Astrocyte (in vitro differentiated cells and primary cell): ENCODE data around the gene BICD1. TPM values are rescaled to one million over a fixed set of nuclear protein-coding genes. Genes with fewer than 3 reads are reported as not detected.

ENCODE experiments used
- DNase-seq: peaks from one replicate; pipeline ENCODE4 v3.0.0-alpha.2; 2010; ENCODE audit warnings: low read depth
- FAIRE-seq: peaks from 2 replicates; lab custom pipeline; 2011; peaks lifted over from hg19 to GRCh38; lab: Jason Lieb, UNC
- H2AFZ ChIP-seq: 2 replicates; pipeline ENCODE4 v1.6.0; 2012; ENCODE audit warnings: low read depth, low read length, inconsistent platforms
- H3K27ac ChIP-seq: 2 replicates; pipeline ENCODE4 v1.5.1; 2011; ENCODE audit warnings: low read depth, low read length, inconsistent platforms
- H3K27me3 ChIP-seq: 2 replicates; pipeline ENCODE4 v1.6.0; 2011; ENCODE audit warnings: low read length, inconsistent platforms; ENCODE audit not compliant: insufficient read depth
- H3K36me3 ChIP-seq: 2 replicates; pipeline ENCODE4 v1.5.1; 2011; ENCODE audit warnings: low read length, inconsistent platforms; ENCODE audit not compliant: insufficient read depth
- H3K4me1 ChIP-seq: 2 replicates; pipeline ENCODE4 v1.5.1; 2011; ENCODE audit warnings: low read length, inconsistent platforms; ENCODE audit not compliant: insufficient read depth
- H3K4me2 ChIP-seq: 2 replicates; pipeline ENCODE4 v1.6.0; 2012; ENCODE audit warnings: low read length, inconsistent platforms
- H3K4me3 ChIP-seq: 2 replicates; pipeline ENCODE4 v1.5.1; 2011; ENCODE audit warnings: low read depth, mild to moderate bottlenecking, low read length, inconsistent platforms; ENCODE audit not compliant: insufficient read depth
- H3K79me2 ChIP-seq: 2 replicates; pipeline ENCODE4 v1.6.0; 2012; ENCODE audit warnings: mild to moderate bottlenecking, low read length, inconsistent platforms; ENCODE audit not compliant: insufficient read depth
- H3K9ac ChIP-seq: 2 replicates; pipeline ENCODE4 v1.6.0; 2012; ENCODE audit warnings: mild to moderate bottlenecking, low read length, inconsistent platforms
- H3K9me3 ChIP-seq: 2 replicates; pipeline ENCODE4 v1.5.1; 2012; ENCODE audit warnings: low read depth, mild to moderate bottlenecking, low read length, inconsistent platforms; ENCODE audit not compliant: insufficient read depth
- H4K20me1 ChIP-seq: 2 replicates; pipeline ENCODE4 v1.6.0; 2012; ENCODE audit warnings: low read length, inconsistent platforms; ENCODE audit not compliant: insufficient read depth
- H3K27ac Mint-ChIP-seq: one replicate; pipeline ENCODE4 v1.8.0; 2021; ENCODE audit warnings: mild to moderate bottlenecking, mixed read lengths; ENCODE audit not compliant: unreplicated experiment
- H3K27me3 Mint-ChIP-seq: one replicate; pipeline ENCODE4 v1.8.0; 2021; ENCODE audit warnings: low read depth, mixed read lengths; ENCODE audit not compliant: unreplicated experiment
- H3K36me3 Mint-ChIP-seq: one replicate; pipeline ENCODE4 v1.8.0; 2021; ENCODE audit warnings: low read depth, mixed read lengths; ENCODE audit not compliant: unreplicated experiment
- H3K4me1 Mint-ChIP-seq: one replicate; pipeline ENCODE4 v1.8.0; 2021; ENCODE audit warnings: low read depth, mixed read lengths; ENCODE audit not compliant: unreplicated experiment
- H3K4me3 Mint-ChIP-seq: one replicate; pipeline ENCODE4 v1.8.0; 2021; ENCODE audit warnings: mild to moderate bottlenecking, moderate library complexity, mixed read lengths; ENCODE audit not compliant: unreplicated experiment
- H3K9me3 Mint-ChIP-seq: one replicate; pipeline ENCODE4 v1.8.0; 2021; ENCODE audit warnings: mild to moderate bottlenecking, mixed read lengths; ENCODE audit not compliant: unreplicated experiment
- EZH2 ChIP-seq: IDR thresholded peaks from 2 replicates; pipeline ENCODE4 v1.6.1; 2012; ENCODE audit warnings: mild to moderate bottlenecking, low read length, inconsistent platforms; ENCODE audit not compliant: insufficient read depth
- total RNA-seq: library from RNA; stranded (reverse); gene quantifications from 2 replicates; pipeline ENCODE4 v1.2.1, GENCODE V29; 2021
- TF ChIP-seq, protein P1 (sequence below): IDR thresholded peaks from 2 replicates; pipeline ENCODE4 v1.5.1; 2011; ENCODE audit warnings: low read depth, mild to moderate bottlenecking, inconsistent platforms, low read length, moderate library complexity; ENCODE audit not compliant: insufficient read depth

Gene BICD1
- total RNA-seq, 1 donor from 2014 or later = 28.7 TPM

DNA sequence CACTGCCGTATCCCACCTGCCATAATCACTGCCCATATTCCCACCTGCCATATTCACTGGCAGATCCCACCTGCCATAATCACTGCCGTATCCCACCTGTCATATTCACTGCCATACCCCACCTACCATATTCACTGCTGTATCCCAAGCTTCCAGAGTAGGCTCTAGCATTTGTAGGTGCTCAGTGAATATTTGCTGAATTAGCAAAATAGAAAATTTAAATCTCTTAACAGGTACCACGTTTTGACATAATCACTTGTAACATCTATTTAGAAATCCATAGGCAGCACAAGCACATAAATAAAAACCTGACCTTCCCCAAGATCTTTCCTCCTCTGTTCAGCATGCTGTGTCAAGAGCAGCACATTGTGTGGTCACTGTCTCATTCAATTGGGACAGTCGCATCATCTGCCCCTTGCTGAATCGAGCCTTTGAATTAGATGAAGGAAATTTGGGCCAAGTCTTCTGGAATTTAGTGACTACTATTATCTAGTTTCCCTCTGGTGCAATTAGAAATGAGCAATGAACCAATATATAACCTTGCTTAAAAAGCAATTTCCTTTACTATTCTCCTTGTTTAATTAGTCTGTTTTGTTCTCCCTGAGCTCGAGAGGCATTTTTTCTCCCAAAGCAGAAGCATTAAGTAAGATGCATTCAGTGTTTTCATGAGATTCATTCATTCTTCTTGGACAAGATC lies 147.8 kb downstream of the BICD1 start:
- H3K4me2 ChIP-seq = no peak overlapping the region
- peaks cover 5% of the 10 kb centered on the region for H3K36me3 Mint-ChIP-seq
- no peak overlapping the region for H3K4me3 ChIP-seq
- peaks cover 4% of the 10 kb centered on the region for H3K9me3 Mint-ChIP-seq
- no peaks in the 10 kb centered on the region for H3K27me3 Mint-ChIP-seq
- H3K4me1 ChIP-seq = no peaks in the 10 kb centered on the region
- no peaks in the 10 kb centered on the region for H3K9me3 ChIP-seq
- FAIRE-seq (no peak), DNase-seq (no peak)
- H3K4me3 Mint-ChIP-seq = no peak overlapping the region
- H3K27ac ChIP-seq = no peak overlapping the region
- H3K9ac ChIP-seq = no peak overlapping the region
- peaks cover 29% of the 10 kb centered on the region for H4K20me1 ChIP-seq
- H3K27me3 ChIP-seq = no peaks in the 10 kb centered on the region
- peaks cover 31% of the 10 kb centered on the region for H3K79me2 ChIP-seq
- no peak overlapping the region for H3K27ac Mint-ChIP-seq
- H3K4me1 Mint-ChIP-seq = peaks cover under 1% of the 10 kb centered on the region
- no peaks in the 10 kb centered on the region for H3K36me3 ChIP-seq
- no peak overlapping the region for H2AFZ ChIP-seq
- TF ChIP-seq, protein P1, sequence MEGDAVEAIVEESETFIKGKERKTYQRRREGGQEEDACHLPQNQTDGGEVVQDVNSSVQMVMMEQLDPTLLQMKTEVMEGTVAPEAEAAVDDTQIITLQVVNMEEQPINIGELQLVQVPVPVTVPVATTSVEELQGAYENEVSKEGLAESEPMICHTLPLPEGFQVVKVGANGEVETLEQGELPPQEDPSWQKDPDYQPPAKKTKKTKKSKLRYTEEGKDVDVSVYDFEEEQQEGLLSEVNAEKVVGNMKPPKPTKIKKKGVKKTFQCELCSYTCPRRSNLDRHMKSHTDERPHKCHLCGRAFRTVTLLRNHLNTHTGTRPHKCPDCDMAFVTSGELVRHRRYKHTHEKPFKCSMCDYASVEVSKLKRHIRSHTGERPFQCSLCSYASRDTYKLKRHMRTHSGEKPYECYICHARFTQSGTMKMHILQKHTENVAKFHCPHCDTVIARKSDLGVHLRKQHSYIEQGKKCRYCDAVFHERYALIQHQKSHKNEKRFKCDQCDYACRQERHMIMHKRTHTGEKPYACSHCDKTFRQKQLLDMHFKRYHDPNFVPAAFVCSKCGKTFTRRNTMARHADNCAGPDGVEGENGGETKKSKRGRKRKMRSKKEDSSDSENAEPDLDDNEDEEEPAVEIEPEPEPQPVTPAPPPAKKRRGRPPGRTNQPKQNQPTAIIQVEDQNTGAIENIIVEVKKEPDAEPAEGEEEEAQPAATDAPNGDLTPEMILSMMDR = no peak
- TF ChIP-seq EZH2 = no peak

DNA sequence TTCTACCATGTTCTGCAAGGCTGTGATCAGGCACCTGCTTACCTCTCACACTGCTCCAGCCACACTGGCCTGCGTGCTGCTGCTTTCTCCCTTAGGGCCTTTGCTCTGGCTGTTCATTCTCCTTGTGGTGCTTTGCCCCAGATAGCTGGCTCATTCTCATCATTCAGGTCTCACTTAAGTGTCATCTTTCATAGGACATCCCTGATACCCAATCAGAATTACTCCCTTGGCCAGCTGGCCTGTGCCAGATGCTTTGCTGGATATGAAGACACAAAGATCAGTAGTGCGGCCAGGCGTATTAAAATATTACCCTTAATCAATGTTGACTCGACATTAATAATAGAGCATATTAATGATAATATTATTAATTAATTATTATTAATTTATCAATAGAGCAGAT lies 148.9 kb downstream of the BICD1 start:
- no peaks in the 10 kb centered on the region for H3K4me1 Mint-ChIP-seq

More for the DNA sequence above, 148.9 kb downstream of the BICD1 start:
- TF ChIP-seq, protein P1 = no peak
- no peak for TF ChIP-seq EZH2
- H3K9me3 ChIP-seq = no peaks in the 10 kb centered on the region
- no peak overlapping the region for H2AFZ ChIP-seq
- peaks cover 35% of the 10 kb centered on the region for H3K79me2 ChIP-seq
- no peak for DNase-seq
- H3K27me3 ChIP-seq = no peaks in the 10 kb centered on the region
- Mint-ChIP-seq H3K27ac (no peak overlapping the region), H3K4me3 (no peak overlapping the region), H3K36me3 (peaks cover 9% of the 10 kb centered on the region), H3K9me3 (peaks cover 4% of the 10 kb centered on the region), H3K27me3 (no peaks in the 10 kb centered on the region)
- FAIRE-seq = no peak
- no peaks in the 10 kb centered on the region for H3K36me3 ChIP-seq
- no peak overlapping the region for H3K4me2 ChIP-seq
- no peak overlapping the region for H3K27ac ChIP-seq
- no peaks in the 10 kb centered on the region for H3K4me1 ChIP-seq
- no peak overlapping the region for H3K4me3 ChIP-seq
- H4K20me1 ChIP-seq = peaks cover 32% of the 10 kb centered on the region
- no peak overlapping the region for H3K9ac ChIP-seq
